B cell (primary cell): ENCODE results near the gene SLC25A26. TPM values are rescaled to one million over a fixed set of nuclear protein-coding genes. Genes with fewer than 3 reads are reported as not detected.

Source experiments
- ATAC-seq: fragments of 200-7000 bp; cut with Tn5 transposase; one replicate; pipeline ENCODE4 v1.10.0; 2021; ENCODE audit warnings: low read depth, mild to moderate bottlenecking, moderate number of reproducible peaks, moderate library complexity
- CTCF ChIA-PET: fragments of 350-600 bp; sonication (Branson Sonifier 250); formaldehyde crosslinking; loops from one replicate; lab custom pipeline; 2021; ENCODE audit warnings: antibody characterized with exemption, inconsistent platforms; lab: Charles Lee
- POLR2A ChIA-PET: fragments of 350-600 bp; sonication (Branson Sonifier 250); formaldehyde crosslinking; loops from one replicate; lab custom pipeline; 2021; ENCODE audit warnings: antibody characterized with exemption; lab: Charles Lee
- DNase-seq: peaks from one replicate; pipeline ENCODE4 v3.0.0; 2013
- H2AFZ ChIP-seq: 2 replicates; pipeline ENCODE4 v1.6.1; 2012; ENCODE audit warnings: mild to moderate bottlenecking, low read depth, low read length; ENCODE audit not compliant: insufficient read depth, poor library complexity, severe bottlenecking
- H3K27ac ChIP-seq, 2 donors: 1 replicate in 1 of 2; 2 replicates in 1 of 2; pipeline ENCODE4 v1.5.1; 2012 to 2013; ENCODE audit warnings: low read length in 2 of 2, mild to moderate bottlenecking in 2 of 2, moderate library complexity in 1 of 2
- H3K27me3 ChIP-seq, 4 experiments: fragments of 200-600 bp in 1 of 4; sonication (generic) in 1 of 4; replicated peaks in 1 of 4; 1 replicate in 2 of 4; 2 replicates in 2 of 4; pipeline versions ENCODE4 v1.6.1 to v1.7.0; 2013 to 2016; ENCODE audit warnings: low read length in 3 of 4, mild to moderate bottlenecking in 2 of 4, mixed read lengths in 1 of 4, moderate library complexity in 1 of 4; ENCODE audit not compliant: insufficient read depth in 4 of 4, control insufficient read depth in 3 of 4; ENCODE audit errors: control extremely low read depth in 1 of 4
- H3K36me3 ChIP-seq, 2 experiments: replicated peaks in 1 of 2; 1 replicate in 1 of 2; 2 replicates in 1 of 2; pipeline versions ENCODE4 v1.6.1 to v1.7.1; 2013; ENCODE audit warnings: low read length in 1 of 2; ENCODE audit not compliant: insufficient read depth in 2 of 2, control insufficient read depth in 1 of 2; ENCODE audit errors: control extremely low read depth in 1 of 2, extremely low read depth in 1 of 2
- H3K4me1 ChIP-seq, 2 donors: fragments of 200-600 bp in 1 of 2; sonication (generic) in 1 of 2; 1 replicate in 1 of 2; 2 replicates in 1 of 2; pipeline versions ENCODE4 v1.5.1 to v1.6.1; 2013 to 2017; ENCODE audit warnings: low read length in 2 of 2; ENCODE audit not compliant: control insufficient read depth in 2 of 2, insufficient read depth in 2 of 2
- H3K4me2 ChIP-seq: replicated peaks from 2 replicates; pipeline ENCODE3; 2012; ENCODE audit warnings: mild to moderate bottlenecking, low read depth, low read length; ENCODE audit not compliant: poor library complexity, severe bottlenecking
- H3K4me3 ChIP-seq, 5 experiments: fragments of 200-600 bp in 1 of 5; sonication (generic) in 1 of 5; 1 replicate in 3 of 5; 2 replicates in 2 of 5; pipeline versions ENCODE4 v1.5.1 to v1.7.0; 2011 to 2016; ENCODE audit warnings: low read length in 4 of 5, mild to moderate bottlenecking in 4 of 5, low read depth in 2 of 5, control low read depth in 1 of 5, moderate library complexity in 1 of 5; ENCODE audit not compliant: insufficient read depth in 1 of 5; ENCODE audit errors: control extremely low read depth in 1 of 5, extremely low read depth in 1 of 5
- H3K79me2 ChIP-seq: fragments of 200-600 bp; sonication (generic); one replicate; pipeline ENCODE4 v1.6.0; 2016; ENCODE audit warnings: low read length; ENCODE audit not compliant: control insufficient read depth, insufficient read depth
- H3K9ac ChIP-seq: fragments of 200-600 bp; sonication (generic); 2 replicates; pipeline ENCODE4 v1.6.1; 2017; ENCODE audit warnings: mild to moderate bottlenecking, low read length, moderate library complexity
- H3K9me3 ChIP-seq, 3 donors: one replicate each; pipeline versions ENCODE4 v1.6.1 to v1.7.1; 2013; ENCODE audit warnings: low read length in 2 of 3; ENCODE audit not compliant: control insufficient read depth in 2 of 3, insufficient read depth in 1 of 3; ENCODE audit errors: control extremely low read depth in 1 of 3
- H4K20me1 ChIP-seq: 2 replicates; pipeline ENCODE4 v1.6.0; 2012; ENCODE audit warnings: mild to moderate bottlenecking, low read length; ENCODE audit not compliant: insufficient read depth, control insufficient read depth, poor library complexity, severe bottlenecking
- H3K27ac Mint-ChIP-seq: one replicate; pipeline ENCODE4 v1.8.0; 2021; ENCODE audit warnings: mixed read lengths
- H3K27me3 Mint-ChIP-seq: one replicate; pipeline ENCODE4 v1.8.0; 2021; ENCODE audit warnings: mixed read lengths
- H3K4me1 Mint-ChIP-seq: one replicate; pipeline ENCODE4 v1.8.0; 2021; ENCODE audit warnings: mixed read lengths
- H3K4me3 Mint-ChIP-seq: one replicate; pipeline ENCODE4 v1.8.0; 2021; ENCODE audit warnings: mixed read lengths
- H3K9me3 Mint-ChIP-seq: one replicate; pipeline ENCODE4 v1.8.0; 2022; ENCODE audit warnings: mixed read lengths; ENCODE audit not compliant: insufficient read depth
- CTCF ChIP-seq: fragments of 200-600 bp; IDR thresholded peaks from one replicate; pipeline ENCODE4 v1.8.0; 2022; ENCODE audit warnings: antibody characterized with exemption, mild to moderate bottlenecking
- EZH2 ChIP-seq: IDR thresholded peaks from 2 replicates; pipeline ENCODE4 v1.6.1; 2012; ENCODE audit warnings: borderline replicate concordance, low read depth, mild to moderate bottlenecking, moderate library complexity, low read length; ENCODE audit not compliant: insufficient read depth, poor library complexity, severe bottlenecking
- WGBS: methylation state at CpG from one replicate; pipeline ENCODE4 v1.1.5; 2013; ENCODE audit warnings: missing lambda C conversion rate; ENCODE audit not compliant: insufficient coverage; 5-methylcytosine and 5-hydroxymethylcytosine counted together
- intact Hi-C: fragments of 100-400 bp; cut with micrococcal nuclease; formaldehyde crosslinking; loops from one replicate; pipeline ENCODE4 v1.10.0; 2022
- polyA plus RNA-seq: library from polyadenylated mRNA; depleted of rRNA; stranded (reverse); fragments of >200 nt; gene quantifications from 2 replicates; pipeline ENCODE4 v1.2.3, GENCODE V29; 2012
- total RNA-seq, 2 donors: library from RNA; stranded (reverse); fragments of 120-200 nt in 1 of 2; gene quantifications; 1 replicate in 1 of 2; 2 replicates in 1 of 2; pipeline versions ENCODE4 v1.2.3 to v1.2.4, GENCODE V29; 2013 to 2022

Gene SLC25A26
- total and polyA plus RNA-seq, 2 donors (not counting 1 experiment from before 2014, with no cell fraction given) = 22.3 to 23.8 TPM

GRCh38 chr3:66270701-66271100 is 49.9 kb downstream of the SLC25A26 start:
- no peaks in the 10 kb centered on the region for H3K27me3 ChIP-seq
- H3K36me3 ChIP-seq = peaks cover 0 to 5% of the 10 kb centered on the region in 2 experiments
- intact Hi-C loops = no loop called here
- H3K9ac ChIP-seq = no peak overlapping the region
- Mint-ChIP-seq H3K27ac (no peak overlapping the region), H3K27me3 (no peaks in the 10 kb centered on the region), H3K4me1 (peaks cover 25% of the 10 kb centered on the region), H3K4me3 (no peak overlapping the region), H3K9me3 (peaks cover 2% of the 10 kb centered on the region)
- POLR2A ChIA-PET = no interaction called here
- peaks cover 14% of the 10 kb centered on the region for H4K20me1 ChIP-seq
- TF ChIP-seq CTCF (no peak), EZH2 (no peak)
- H3K27ac ChIP-seq = no peak overlapping the region
- no peak for ATAC-seq
- no peak for DNase-seq
- no peak overlapping the region for H3K4me2 ChIP-seq
- H3K4me1 ChIP-seq = peaks cover 17 to 18% of the 10 kb centered on the region in 2 donors
- CTCF ChIA-PET = interaction anchor here (2.3 to 3.1 kb wide), 2 partner anchors 17 to 551 kb away, joined by 16 to 17 read pairs; no protein-coding TSS in a partner anchor
- no peak overlapping the region for H2AFZ ChIP-seq
- no peaks in the 10 kb centered on the region for H3K79me2 ChIP-seq
- WGBS = 100% methylated on average over 1 of the region's 2 CpGs
- H3K9me3 ChIP-seq = peaks cover 0 to 1% (median 0%) of the 10 kb centered on the region in 3 donors
- no peak overlapping the region for H3K4me3 ChIP-seq

GRCh38 chr3:66271231-66271630 is 50.4 kb downstream of the SLC25A26 start:
- intact Hi-C loops = no loop called here
- POLR2A ChIA-PET = interaction anchor here (0.7 kb wide), 1 partner anchor 1639 kb away, joined by 3 read pairs; no protein-coding TSS in a partner anchor

More at GRCh38 chr3:66271231-66271630, 50.4 kb downstream of the SLC25A26 start:
- no peaks in the 10 kb centered on the region for H3K27me3 Mint-ChIP-seq
- H3K79me2 ChIP-seq = no peaks in the 10 kb centered on the region
- H4K20me1 ChIP-seq = peaks cover 14% of the 10 kb centered on the region
- H3K4me3 ChIP-seq = no peak overlapping the region
- TF ChIP-seq CTCF (no peak), EZH2 (no peak)
- H3K27me3 ChIP-seq = no peaks in the 10 kb centered on the region
- CTCF ChIA-PET = interaction anchor here (0.8 to 3.1 kb wide), 5 partner anchors 17 to 551 kb away, joined by 3 to 17 read pairs (median 5); no protein-coding TSS in a partner anchor
- H3K4me3 Mint-ChIP-seq = no peak overlapping the region
- H3K4me1 Mint-ChIP-seq = peaks cover 25% of the 10 kb centered on the region
- peaks cover 2% of the 10 kb centered on the region for H3K9me3 Mint-ChIP-seq
- peaks cover 0 to 1% (median 0%) of the 10 kb centered on the region in 3 donors for H3K9me3 ChIP-seq
- no peak overlapping the region for H3K4me2 ChIP-seq
- ATAC-seq (no peak), DNase-seq (no peak)
- H3K36me3 ChIP-seq = peaks cover 0 to 5% of the 10 kb centered on the region in 2 experiments
- peaks cover 17 to 18% of the 10 kb centered on the region in 2 donors for H3K4me1 ChIP-seq
- no peak overlapping the region for H2AFZ ChIP-seq
- no peak overlapping the region for H3K9ac ChIP-seq
- H3K27ac ChIP-seq = no peak overlapping the region
- H3K27ac Mint-ChIP-seq = no peak overlapping the region
- WGBS = 100% methylated on average over 2 of the region's 2 CpGs
